Endothelial cell of umbilical vein (primary cell): ENCODE measurements around the gene THSD7A.

Experiments used
- EZH2 ChIP-seq: IDR thresholded peaks from 2 replicates; pipeline ENCODE4 v1.6.1; 2012; ENCODE audit warnings: borderline replicate concordance, low read depth, mild to moderate bottlenecking, moderate library complexity, low read length, inconsistent platforms; ENCODE audit not compliant: severe bottlenecking
- FOS ChIP-seq: IDR thresholded peaks from 2 replicates; pipeline ENCODE4 v1.6.1; 2011; ENCODE audit warnings: mild to moderate bottlenecking, low read length, moderate library complexity, borderline replicate concordance; ENCODE audit not compliant: insufficient read depth
- POLR2A ChIP-seq: IDR thresholded peaks from 2 replicates; pipeline ENCODE4 v1.6.1; 2012; ENCODE audit warnings: low read depth, mild to moderate bottlenecking, control low read depth, low read length
- POLR2AphosphoS5 ChIP-seq: IDR thresholded peaks from 2 replicates; pipeline ENCODE4 v1.6.1; 2012; ENCODE audit warnings: low read depth, mild to moderate bottlenecking, control low read depth, low read length, moderate library complexity; ENCODE audit not compliant: insufficient read depth
- TF ChIP-seq, protein P1 (sequence below), 2 donors: IDR thresholded peaks; 1 replicate in 1 of 2; 2 replicates in 1 of 2; pipeline ENCODE4 v1.5.1; 2011; ENCODE audit warnings: low read length in 2 of 2, mild to moderate bottlenecking in 2 of 2, moderate library complexity in 2 of 2, control low read depth in 1 of 2, inconsistent platforms in 1 of 2, low read depth in 1 of 2; ENCODE audit not compliant: insufficient read depth in 1 of 2; ENCODE audit errors: extremely low read depth in 1 of 2

DNA sequence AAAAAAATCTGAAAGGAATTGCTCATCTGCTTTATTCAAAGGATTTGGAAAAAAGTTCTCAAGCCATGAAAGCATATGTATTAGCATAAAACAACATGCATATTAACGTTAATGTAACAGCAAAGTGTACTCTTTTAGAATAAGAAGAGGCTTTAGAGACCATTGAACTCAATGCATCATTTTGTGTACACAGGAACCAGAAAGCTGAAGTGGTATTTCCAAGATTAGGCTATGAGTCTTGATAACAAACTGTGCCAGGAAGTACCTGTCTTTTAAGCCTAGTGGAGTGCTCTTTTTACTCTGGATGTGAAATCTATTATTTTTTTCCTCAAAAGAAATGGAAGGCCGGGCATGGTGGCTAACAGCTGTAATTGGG lies 164.2 kb downstream of the THSD7A start:
- TF ChIP-seq POLR2A: no peak
- no peak for TF ChIP-seq POLR2AphosphoS5
- no peak for TF ChIP-seq EZH2
- TF ChIP-seq, protein P1, sequence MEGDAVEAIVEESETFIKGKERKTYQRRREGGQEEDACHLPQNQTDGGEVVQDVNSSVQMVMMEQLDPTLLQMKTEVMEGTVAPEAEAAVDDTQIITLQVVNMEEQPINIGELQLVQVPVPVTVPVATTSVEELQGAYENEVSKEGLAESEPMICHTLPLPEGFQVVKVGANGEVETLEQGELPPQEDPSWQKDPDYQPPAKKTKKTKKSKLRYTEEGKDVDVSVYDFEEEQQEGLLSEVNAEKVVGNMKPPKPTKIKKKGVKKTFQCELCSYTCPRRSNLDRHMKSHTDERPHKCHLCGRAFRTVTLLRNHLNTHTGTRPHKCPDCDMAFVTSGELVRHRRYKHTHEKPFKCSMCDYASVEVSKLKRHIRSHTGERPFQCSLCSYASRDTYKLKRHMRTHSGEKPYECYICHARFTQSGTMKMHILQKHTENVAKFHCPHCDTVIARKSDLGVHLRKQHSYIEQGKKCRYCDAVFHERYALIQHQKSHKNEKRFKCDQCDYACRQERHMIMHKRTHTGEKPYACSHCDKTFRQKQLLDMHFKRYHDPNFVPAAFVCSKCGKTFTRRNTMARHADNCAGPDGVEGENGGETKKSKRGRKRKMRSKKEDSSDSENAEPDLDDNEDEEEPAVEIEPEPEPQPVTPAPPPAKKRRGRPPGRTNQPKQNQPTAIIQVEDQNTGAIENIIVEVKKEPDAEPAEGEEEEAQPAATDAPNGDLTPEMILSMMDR (IDR thresholded peaks at IDR 0.05; ENCODE audit: extremely low read depth in 1 of 2, insufficient read depth in 1 of 2, low read depth in 1 of 2, low read length in 2 of 2): no peak
- TF ChIP-seq FOS: no peak
